ENCODE data around the gene DHX9.

DNA sequence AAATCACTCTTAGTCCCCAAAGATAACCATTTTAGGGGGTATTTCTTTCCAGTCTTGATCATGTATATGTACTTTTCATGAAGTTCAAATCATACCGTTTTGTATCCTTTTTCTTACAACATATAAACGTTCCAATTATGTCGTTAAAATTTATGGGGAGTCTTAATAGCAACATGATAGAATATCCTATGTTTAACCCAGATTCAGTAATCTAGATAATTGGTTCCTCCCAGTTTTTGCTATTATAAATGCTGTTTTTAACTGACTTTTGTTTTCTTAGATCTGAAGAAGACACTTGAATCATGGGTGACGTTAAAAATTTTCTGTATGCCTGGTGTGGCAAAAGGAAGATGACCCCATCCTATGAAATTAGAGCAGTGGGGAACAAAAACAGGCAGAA lies 3.1 kb downstream of the DHX9 start:
- TF ChIP-seq POLR2AphosphoS5 (IDR thresholded peaks at IDR 0.05) (no peak), EP300 (IDR thresholded peaks at IDR 0.05; ENCODE audit: low read depth) (no peak)
- TF ChIP-seq, protein P1, sequence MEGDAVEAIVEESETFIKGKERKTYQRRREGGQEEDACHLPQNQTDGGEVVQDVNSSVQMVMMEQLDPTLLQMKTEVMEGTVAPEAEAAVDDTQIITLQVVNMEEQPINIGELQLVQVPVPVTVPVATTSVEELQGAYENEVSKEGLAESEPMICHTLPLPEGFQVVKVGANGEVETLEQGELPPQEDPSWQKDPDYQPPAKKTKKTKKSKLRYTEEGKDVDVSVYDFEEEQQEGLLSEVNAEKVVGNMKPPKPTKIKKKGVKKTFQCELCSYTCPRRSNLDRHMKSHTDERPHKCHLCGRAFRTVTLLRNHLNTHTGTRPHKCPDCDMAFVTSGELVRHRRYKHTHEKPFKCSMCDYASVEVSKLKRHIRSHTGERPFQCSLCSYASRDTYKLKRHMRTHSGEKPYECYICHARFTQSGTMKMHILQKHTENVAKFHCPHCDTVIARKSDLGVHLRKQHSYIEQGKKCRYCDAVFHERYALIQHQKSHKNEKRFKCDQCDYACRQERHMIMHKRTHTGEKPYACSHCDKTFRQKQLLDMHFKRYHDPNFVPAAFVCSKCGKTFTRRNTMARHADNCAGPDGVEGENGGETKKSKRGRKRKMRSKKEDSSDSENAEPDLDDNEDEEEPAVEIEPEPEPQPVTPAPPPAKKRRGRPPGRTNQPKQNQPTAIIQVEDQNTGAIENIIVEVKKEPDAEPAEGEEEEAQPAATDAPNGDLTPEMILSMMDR (IDR thresholded peaks at IDR 0.05), result no peak
